Measurements from ENCODE around the gene DDX27. TPM values are rescaled to one million over a fixed set of nuclear protein-coding genes. Genes with fewer than 3 reads are reported as not detected.
"Not testable (repeated sequence)": the region's sequence is repeated elsewhere in the genome, so short reads cannot be mapped to it uniquely, and the experiment has no call there.

Gene DDX27
- total RNA-seq, 1 donor from 2014 or later = 14.6 TPM

DNA sequence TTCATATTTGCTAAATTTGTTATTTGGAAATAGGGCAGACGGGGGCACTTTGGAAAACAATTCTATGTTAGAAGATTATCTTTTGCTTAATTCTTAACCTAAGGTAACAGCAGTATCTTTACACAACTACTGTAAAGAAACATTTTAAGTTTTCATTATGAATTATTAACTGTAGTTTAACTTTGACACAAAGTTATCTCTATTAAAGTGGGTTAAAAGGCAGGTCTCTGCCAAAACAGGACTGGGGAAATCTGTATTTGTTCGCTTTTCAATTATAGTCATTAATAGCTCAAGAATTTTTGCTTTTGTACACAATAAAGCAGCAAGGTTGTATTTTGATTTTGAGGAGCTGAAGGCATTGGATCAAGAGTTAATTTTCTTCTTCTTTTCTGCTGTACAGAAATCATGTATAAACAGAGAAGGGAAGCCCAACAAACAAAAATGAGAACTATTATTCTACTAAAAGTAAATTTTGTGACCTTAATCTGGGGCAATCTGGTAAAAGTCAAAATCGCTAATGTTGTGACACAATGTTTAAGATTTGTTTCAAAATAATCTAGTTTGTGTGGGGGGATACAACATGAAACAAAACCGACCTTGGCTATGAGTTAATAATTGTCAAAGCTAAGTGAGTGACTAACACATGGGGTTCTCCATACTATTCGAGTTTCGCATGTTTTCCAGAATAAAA lies 34.0 kb upstream of the DDX27 start:
- no peaks in the 10 kb centered on the region for H3K36me3 ChIP-seq
- H3K9me3 ChIP-seq (replicated peaks) = no peaks in the 10 kb centered on the region
- H3K27ac ChIP-seq (replicated peaks) = peak overlapping the region; percentile 96
- intact Hi-C loops (cut with micrococcal nuclease) = no loop called here
- DNase-seq = no peak
- H3K4me1 ChIP-seq = peaks cover 77% of the 10 kb centered on the region
- TF ChIP-seq CTCF (IDR thresholded peaks at IDR 0.05; ENCODE audit: borderline replicate concordance) = no peak
- H3K27me3 ChIP-seq (ENCODE audit: low read depth) = no peaks in the 10 kb centered on the region
- no peak overlapping the region for H3K4me3 ChIP-seq

- H3K9me3 ChIP-seq (replicated peaks) = no peaks in the 10 kb centered on the region
- DNase-seq = peak; percentile 29
- H3K27me3 ChIP-seq (ENCODE audit: low read depth) = no peaks in the 10 kb centered on the region
- H3K4me3 ChIP-seq = peak overlapping the region; percentile 87
- H3K27ac ChIP-seq (replicated peaks) = peak overlapping the region; percentile 96
- TF ChIP-seq CTCF (IDR thresholded peaks at IDR 0.05; ENCODE audit: borderline replicate concordance) = no peak
- intact Hi-C loops (cut with micrococcal nuclease) = no loop called here
- peaks cover 62% of the 10 kb centered on the region for H3K4me1 ChIP-seq
- no peaks in the 10 kb centered on the region for H3K36me3 ChIP-seq
Observed at GRCh38 chr20:49186535-49187329, 32.5 kb upstream of the DDX27 start.

DNA sequence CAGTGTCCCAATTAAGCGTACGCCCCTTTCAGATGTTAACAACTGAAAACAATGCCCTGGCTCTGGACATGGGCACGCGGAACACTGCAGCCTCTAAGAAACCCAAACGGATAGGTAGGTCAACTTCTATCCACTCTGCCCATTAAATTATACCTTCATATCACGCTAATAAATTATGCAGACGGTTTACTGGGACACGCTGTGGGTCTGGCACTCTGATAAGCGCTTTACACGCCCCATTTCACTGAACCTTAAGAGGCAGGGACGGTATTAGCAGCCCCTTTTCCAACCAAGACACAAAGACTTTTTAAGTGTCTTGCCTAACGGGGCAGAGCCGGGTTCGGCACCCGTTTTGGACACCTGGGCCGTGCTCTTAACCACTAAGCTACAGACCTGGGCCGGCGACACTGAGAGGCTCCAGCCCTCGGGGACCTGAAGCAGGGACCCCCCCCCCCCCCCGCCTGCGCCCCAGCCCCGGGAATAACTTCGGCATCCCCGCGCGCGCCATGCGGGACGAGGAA lies 31.8 kb upstream of the DDX27 start:
- intact Hi-C loops (cut with micrococcal nuclease) = no loop called here
- no peak for DNase-seq

DNA sequence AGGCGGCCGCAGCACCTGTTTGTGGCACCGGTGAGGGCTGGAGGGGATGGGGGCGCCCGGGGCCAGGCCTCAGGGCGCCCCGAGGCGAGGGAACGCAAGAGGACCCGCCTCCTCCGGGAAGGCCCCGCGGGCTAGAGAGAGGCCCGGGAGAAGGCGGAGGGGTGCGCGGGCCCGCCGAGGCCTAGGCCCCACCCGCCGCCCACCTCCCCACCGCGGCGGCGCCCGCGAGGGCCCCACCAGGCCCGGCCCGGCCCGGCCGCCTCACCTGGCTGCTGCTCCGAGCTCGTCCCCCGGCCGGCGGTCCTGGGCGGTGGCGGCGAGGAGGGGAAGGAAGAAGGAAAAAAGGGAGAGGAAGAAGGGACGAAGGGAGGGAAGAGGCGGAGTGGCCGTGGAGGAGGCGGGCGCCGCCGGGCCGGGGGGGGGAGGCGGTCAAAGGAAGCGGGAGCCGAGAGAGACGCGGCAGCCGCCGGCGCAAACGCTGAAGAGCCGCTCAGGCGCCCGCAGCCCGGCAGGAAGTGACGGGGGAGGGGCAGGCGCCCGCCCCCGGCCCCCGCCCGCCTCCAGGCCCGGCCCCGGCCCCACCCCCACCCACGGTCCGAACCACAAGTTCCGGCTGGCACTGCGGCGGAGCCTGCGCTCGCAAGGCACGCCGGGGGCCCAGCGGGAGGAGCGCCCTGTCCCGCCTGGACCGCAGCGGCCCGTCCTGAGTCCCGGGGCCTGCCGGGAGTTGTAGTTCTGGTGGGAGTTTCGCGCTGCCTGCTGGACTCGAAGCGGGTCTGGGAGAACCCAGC lies 31.2 kb upstream of the DDX27 start, which contains the start of gene STAU1:
TSS of gene STAU1 (minus strand) at position 484 of the 791 bp plus-strand sequence. CDS start 22,133 bp downstream, outside the sequence.
- H3K4me1 ChIP-seq = peaks cover 49% of the 10 kb centered on the region
- no peak for TF ChIP-seq CTCF (IDR thresholded peaks at IDR 0.05; ENCODE audit: borderline replicate concordance)
- peak within 1 kb of the TSS; percentile 96 for H3K27ac ChIP-seq (replicated peaks)
- peak within 1 kb of the TSS; percentile 87 for H3K4me3 ChIP-seq
- H3K27me3 ChIP-seq (ENCODE audit: low read depth) = no peaks in the 10 kb centered on the region
- H3K9me3 ChIP-seq (replicated peaks) = no peaks in the 10 kb centered on the region
- intact Hi-C loops (cut with micrococcal nuclease) = no loop called here
- DNase-seq = peak; percentile 97
- H3K36me3 ChIP-seq = no peaks in the 10 kb centered on the region

More for the DNA sequence above, 31.8 kb upstream of the DDX27 start:
- TF ChIP-seq CTCF (IDR thresholded peaks at IDR 0.05; ENCODE audit: borderline replicate concordance) = no peak
- Histone ChIP-seq H3K4me1 (peaks cover 56% of the 10 kb centered on the region), H3K27ac (replicated peaks) (peak overlapping the region; percentile 96), H3K36me3 (no peaks in the 10 kb centered on the region), H3K27me3 (ENCODE audit: low read depth) (no peaks in the 10 kb centered on the region), H3K4me3 (peak overlapping the region; percentile 87), H3K9me3 (replicated peaks) (no peaks in the 10 kb centered on the region)

DNA sequence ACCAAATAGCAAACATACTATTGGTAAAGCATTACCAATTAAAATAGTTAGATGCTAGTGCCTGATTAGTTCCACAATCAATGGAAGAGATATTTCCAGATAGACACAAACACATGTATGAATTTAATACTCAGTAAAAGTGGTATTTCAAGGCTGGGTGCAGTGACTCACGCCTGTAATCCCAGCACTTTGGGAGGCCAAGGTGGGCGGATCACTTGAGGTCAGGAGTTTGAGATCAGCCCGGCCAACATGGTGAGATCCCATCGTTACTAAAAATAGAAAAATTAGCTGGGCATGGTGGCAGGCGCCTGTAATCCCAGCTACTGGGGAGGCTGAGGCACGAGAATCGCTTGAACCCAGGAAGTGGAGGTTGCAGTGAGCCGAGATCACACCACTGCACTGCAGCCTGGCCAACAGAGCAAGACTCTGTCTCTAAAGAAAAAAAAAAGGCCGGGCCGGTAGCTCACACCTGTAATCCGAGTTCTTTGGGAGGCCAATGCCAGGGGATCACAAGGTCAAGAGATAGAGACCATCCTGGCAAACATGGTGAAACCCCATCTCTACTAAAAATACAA lies 26.2 kb upstream of the DDX27 start:
- H3K9me3 ChIP-seq (replicated peaks); intact Hi-C loops (cut with micrococcal nuclease); H3K27me3 ChIP-seq (ENCODE audit: low read depth); H3K4me3 ChIP-seq; DNase-seq; H3K36me3 ChIP-seq; H3K27ac ChIP-seq (replicated peaks); H3K4me1 ChIP-seq: not testable (repeated sequence)
